NCI-H2081 (cell line): ENCODE results near the gene ESAM.
"Not testable (repeated sequence)": the region's sequence is repeated elsewhere in the genome, so short reads cannot be mapped to it uniquely, and the experiment has no call there.

Experiments
- DNase-seq, 2 experiments: peaks; one replicate each; lab custom pipeline; 2025; lab: John Stamatoyannopoulos, UW

The ESAM gene

DNA sequence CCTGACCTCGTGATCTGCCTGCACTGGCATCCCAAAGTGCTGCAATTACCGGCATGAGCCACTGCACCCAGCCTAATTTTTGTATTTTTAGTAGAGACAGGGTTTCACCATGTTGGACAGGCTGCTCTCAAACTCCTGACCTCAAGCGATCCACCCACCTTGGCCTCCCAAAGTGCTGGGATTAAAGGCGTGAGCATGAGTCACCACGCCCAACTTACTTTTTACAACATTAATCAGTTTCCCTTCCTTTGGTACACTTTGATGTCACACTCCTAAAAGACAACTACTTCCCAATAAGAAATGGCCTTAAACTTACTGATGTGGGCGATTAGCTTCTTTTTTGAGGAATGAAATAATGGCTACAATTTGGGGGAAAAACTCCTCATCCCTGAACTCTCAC is 8.9 kb upstream of the ESAM start:
- DNase-seq, result not testable (repeated sequence)

DNA sequence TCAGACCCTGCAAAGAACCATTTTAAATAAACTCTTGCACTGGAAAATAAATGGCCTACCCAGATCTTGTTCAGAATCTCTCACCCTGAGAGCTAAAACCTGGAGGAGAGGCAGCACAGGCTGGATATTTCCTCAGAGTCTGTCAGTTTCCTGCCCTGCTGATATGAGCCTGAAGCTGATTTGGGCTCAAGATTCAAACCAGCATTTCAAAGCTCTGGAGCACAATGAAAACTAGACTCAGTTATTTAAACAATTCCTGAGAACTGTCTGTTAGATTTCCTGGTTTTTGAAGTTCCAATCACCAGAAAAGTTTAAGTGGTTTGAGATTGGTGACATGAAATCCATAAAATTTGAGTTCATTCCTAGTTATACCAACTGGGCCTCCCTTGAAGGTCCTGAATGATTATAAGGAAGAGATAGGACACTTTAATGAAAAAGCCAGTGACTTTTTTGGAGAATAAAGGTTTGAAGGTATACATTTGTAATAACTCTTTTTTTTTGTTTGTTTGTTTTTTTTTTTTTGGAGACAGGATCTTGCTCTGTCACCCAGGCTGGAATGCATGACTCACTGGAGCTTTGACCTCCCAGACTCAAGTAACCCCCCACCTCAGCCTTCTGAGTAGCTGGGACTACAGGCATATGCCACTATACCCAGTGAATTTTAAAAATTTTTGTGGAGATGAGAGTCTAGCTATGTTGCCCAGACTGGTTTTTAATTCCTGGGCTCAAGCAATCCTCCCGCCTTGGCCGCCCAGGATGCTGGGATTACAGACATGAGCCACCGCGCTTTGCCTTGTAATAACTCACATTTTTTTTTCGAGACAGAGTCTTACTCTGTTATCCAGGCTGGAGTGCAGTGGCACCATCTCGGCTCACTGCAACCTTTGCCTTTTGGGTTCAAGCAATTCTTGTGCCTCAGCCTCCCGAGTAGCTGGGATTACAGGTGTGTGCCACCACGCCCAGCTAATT is 8.0 kb upstream of the ESAM start:
- DNase-seq, result no peak

DNA sequence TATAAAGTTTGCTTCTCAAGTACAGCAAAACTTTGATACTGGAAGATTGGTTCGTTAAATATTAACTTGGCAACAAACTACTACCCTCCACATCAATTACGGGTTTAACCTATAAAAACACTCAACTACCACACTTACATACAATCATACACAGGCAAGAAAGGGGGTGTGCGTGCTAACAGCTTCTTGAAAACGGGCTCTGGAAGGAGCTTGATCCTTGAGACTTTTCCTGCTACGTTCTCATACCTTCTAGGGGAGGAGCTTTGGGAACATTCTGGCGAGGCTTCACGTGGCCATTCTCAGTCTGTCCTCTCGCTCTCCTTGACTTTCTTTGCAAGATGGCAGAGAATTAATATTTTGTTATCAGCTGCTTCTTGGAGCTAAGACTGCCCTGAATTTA is 6.8 kb upstream of the ESAM start:
- DNase-seq, result no peak

DNA sequence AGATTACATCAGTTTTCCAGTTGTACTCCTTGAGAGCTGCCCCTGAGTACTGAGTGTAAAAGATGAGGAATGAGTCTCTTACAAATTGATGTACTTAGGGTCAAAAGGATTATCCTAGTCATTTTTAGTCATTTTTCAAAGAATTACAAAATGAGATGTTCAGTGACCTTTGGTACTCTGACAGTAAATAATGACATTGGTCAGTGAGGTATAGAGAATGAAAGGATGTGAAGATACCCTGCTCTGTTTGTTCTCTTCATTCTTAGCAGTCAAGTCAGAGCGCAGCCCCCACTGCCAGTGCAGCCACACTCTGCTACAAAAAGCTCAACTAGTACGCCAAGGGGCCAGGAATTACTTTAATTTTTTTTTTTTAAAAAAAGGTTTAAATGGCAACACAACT is 4.1 kb upstream of the ESAM start:
- no peak for DNase-seq

DNA sequence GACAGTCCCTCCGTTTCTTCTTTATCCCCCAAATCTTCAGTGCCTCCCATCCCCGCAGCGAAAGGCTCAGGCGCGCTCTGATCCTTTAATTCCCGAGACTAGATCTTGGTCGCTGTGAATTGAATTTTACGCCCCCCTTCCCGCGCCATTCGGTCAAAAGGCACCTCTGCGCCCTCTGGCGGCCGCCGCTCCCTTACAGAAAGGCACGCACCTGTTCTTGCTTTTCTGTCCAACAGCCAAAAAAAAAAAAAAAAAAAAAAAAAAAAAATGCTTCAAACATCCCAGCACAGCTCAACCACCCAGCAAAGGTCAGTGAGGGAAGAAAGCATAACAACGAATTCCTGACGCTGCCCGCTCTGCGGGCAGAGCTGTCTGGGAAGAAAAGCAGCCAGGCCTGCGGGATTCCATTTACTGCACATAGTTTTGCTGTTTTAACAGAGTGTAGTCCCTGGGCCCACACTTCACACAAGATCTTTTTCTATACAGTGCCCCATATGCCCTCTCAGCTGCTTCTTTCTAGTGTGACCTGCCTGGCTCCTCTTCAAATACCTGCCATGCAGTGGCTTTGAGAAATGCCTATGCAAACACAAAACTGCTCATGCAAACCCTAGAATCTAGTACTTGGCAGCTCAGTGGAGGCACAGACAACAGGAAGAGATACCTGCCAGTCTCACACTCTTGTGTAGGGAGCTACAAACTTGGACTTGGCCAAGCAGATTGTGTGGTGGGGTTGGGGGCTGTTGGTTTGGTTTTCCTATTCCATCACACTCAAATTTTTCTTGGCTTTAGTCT is 1.3 kb upstream of the ESAM start:
- DNase-seq, result peak; percentile 60 to 74

DNA sequence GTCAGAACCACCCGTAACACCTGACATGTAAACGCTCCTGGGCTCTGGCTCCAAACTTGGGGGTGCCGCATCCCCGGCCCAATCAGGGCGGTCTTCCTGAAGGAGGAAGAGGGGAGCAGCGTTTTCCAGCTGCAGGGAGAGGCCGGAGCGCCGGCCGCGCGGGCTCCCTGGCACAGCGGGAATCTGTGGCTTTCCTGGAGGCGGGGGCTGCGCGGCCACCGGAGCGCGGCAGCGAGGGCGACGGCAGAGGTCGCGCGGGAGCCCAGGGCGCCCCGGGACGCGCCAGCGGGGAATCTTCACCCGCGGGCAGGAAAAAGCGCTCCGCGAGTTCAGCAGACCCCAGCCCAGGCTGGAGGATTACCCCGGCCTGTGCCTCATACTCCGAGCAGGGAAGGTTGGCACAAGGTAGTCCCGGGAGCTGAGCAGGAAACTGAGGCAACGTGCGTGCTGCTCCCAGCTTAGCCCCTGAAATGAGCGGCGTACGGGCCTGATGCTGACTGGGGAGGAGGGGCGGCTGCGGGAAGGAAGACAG is 600 bp upstream of the ESAM start:
- DNase-seq, result no peak

DNA sequence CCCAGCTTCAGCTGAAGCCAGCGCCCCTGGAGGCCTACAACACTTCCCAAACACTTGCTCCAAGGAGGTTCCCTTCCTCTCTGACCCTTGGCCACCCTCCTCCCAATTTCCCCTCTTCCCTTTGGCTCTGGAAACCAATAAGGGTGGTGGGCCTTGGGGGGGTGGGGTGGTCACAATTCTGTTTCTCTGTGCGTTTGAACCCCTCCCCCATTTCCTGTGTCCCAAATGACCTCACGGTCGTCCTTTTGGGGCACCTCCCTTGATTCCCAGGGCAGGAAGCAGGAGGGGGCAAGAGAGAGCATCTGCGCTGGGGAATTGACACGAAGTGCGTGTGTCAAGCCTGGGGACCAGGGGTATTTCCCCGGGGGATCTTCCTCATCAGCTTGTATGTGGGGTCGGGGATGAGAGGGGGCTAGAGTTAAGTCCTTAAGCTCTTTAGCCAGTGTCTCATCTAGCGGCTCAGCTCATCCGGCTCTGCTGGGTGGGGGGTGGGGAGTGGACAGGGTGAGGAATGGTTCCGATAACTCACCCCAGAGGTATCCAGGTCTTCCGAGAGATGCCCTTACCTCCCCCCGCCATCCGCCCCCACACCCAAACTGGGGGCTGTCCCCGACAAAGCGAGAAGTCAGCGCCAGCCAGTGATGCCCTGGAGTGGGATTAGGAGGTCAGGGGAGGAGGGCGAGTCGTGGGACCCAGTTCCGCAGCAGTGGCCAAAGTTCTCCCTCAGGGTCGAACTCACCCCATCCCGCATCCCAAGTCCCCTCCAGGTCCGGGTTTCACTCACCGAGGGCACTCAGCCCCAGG is 587 bp downstream of the ESAM start:
- DNase-seq, result no peak

DNA sequence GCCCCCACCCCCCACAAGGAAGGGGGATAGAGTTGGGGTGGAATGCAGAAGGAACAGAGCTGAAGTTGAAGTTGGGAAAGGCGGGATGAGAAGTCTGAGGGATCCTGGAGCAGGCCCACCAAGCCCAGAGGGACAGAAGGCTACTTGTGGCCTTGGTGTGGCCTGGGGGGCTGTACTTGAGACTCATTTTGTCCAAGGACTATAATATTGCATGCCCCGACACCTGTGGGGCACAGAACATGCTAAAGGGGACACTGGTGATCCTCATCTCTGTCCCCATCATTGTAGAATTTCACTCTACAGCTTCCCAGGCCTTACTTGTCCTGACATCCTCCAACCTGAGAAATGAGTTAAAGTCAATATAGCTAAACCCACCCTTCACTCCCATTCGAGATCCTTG is 1.3 kb downstream of the ESAM start:
- no peak for DNase-seq

DNA sequence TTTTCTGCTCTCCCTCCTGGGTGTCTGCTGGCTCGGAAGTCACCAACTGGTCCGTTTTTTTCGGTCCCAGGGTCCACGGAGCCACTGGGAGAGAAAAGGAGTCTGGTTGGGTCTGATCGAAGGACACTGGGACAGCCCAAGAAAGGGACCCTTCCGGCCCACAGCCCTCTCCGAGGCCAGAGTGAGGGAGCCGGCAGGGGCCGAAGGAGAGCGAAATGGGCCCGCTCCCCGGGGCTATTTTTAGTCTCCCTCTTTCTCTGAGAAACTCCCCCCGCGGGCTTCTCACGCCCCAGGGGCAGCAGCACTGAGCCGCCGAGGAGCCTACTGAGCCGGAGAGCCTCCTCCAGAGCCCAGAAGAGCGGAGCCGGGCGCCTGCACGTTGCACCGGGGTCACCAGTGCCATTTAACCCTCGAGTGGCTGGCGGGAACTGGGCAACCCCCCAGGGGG is 1.9 kb downstream of the ESAM start:
- DNase-seq, result no peak

DNA sequence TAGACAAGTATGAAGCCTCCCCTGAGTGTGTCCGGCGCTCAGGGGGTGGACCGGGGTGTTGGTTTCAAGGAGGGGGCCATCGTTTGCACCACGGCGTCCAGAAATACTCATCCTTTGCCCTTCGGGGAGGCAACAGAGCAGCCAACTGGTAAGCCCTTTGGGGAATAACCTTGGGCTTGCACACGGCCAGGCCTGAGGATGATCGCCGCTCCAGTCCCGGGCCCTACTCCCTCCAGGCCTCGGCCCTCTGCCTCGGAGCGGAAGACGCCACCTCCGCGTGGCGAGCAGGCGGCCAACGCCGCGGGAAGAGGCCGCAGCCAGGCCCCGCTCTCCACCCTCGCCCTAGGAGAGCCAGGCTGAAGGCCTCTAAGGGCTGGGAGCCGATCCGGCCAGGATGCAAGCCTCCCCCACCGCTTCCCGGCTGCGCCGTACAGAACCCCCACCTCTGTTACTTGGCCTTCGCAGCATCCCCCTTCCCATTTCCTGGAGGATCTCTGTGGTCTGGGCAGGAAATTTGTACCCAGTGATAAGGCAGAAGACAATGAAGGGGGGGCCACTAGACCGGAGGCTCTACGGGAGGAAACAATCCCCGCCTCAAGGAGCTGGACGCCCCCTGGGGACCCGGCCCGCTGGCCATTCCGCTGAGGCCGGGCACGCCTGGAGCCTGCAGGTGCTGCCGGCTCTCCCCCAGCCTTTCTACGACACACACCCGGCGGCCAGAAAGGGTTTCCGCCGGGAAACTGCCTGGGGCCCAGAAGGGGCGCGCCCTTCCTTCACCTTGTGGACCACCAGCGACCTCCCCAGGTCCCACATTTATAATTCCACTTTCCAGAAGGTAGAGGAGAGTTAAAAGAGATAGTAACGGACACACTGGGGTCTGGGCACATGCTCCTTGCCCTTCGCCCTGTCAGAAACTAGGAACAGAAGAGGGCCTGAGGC is 2.6 kb downstream of the ESAM start:
- DNase-seq, result no peak

DNA sequence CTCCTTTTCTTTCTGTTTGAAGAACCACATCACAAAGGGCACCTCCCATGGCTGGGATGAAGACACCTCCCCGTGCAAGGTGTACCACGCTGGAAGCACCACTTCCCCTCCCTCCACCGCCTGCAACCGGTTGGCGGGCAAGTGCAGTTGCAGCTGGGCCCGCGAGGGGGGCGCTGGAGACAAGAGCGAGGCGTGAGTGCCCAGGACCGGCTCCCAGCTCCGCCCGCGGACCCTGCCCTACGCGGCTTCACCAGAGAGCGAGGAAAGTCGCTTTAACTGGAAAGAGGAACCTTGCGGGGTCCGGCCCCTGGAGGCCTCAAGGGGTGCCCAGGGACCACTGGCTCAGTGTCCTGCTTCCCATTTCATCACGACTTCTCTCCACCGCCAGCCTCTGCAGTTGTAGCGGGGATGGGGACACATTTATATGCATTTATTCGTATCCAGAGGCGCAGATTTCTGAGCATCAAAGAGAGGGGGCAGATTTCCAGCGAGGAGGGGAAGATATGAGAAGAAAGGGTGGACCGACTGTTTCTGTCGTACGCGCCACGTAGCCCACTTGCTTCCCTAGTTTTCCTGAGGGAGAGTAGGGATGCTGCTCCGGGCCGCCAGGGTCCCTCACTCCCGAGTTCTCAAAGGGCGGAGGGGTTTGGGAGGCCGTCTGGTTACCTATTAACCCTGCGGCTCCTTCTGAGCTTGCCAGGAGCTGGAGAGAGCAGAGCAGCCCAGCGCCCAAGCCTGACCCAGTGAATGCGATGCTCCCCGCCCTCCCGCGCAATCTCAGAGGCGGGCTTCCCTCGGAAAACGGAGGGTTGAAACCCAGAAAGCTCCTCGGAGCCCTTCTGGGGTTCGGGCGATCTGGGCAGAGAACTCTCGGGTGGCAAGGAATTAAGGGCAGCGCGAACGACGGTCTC is 3.5 kb downstream of the ESAM start:
- peak; percentile 70 for DNase-seq

DNA sequence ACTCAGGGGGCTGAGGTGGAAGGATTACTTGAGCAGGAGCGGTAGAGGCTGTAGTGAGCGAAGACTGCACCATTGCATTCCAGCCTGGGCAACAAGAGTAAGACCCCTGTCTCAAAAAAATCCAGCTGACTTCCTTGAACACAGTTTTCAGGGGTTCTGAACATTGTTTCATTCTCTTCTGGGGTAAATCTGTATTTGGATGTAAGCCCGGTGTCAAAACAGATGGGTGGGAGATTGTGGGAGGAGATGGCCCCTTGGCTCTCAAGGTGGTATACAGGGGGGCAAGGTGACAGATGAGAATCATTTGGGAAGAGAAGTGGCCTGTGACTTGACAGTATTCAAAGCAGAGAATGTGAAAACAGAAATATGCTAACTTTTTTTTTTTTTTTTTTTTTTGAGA is 4.8 kb downstream of the ESAM start:
- DNase-seq, result no peak

DNA sequence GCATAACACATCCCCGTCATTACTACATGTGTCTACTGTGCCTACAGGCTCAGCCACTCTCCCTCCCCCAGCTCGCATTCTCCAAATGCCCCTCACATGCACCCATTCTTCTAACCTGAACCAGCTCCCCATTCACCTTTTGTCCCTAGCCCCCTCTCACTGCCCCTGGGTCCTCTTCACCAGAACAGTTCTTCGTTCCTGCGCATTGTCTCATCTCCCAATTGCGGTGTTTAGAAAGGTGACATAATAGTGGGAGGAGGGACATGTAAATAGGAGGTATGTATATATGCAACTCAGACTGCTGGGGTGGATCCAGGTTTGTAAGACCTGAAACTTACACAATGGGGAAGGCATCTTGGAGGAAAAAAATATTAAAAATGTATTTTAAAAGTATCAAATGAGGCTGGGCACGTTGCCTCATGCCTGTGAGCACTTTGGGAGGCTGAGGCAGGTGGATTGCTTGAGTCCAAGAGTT is 5.3 kb downstream of the ESAM start:
- DNase-seq, result no peak

DNA sequence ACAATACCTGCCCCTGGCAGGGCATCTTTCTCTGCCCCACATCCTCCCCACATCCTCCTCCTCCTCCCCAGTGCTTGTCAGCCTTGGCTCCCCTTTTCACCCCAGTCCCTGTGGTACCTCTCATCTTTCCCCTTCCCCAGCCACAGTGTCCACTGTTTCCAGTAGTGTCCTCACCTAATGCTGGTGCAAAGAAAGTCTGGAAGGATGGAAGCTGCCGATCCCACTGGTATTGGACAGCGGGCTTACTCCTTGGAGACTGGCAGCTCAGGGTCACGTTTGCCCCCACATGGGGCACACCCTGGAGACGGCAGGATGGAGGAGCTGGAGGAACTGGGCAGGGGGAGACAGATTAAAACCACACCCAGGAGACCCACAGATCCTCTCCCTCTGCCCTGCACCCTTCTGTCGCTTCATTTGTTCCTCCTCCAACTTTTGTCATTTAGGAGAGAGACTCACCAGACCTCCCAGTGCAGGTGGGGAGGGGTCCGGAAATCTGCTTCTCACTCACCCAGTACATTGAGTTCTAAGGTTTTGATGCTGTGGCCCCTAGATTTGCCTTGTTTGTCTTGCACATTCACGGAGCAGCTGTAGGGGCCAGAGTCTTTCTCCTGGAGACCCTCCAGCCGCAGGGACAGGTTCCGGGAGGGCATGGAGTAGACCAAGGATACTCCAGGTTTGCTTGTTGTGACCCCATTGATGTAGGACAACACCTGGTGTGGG is 5.9 kb downstream of the ESAM start:
- DNase-seq, result no peak

DNA sequence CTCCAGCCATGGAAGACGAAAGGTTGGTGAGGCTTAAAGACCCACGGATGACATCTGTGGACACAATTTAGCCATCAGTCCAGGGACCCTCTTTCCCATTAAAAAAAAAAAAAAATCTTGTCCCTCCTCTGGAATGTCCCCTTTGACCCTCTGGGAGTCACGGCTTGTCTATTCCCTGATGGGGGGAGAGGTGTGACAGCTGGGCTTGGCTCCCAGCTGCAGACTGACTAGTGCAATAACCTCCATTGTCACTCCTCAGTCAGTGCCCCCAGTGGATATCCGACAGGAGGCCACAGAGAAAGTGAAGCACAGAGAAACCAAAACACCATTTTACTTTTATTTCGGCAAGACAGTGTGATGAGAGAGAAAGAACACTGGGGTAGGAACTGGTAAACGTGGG is 7.4 kb downstream of the ESAM start:
- DNase-seq, result no peak

DNA sequence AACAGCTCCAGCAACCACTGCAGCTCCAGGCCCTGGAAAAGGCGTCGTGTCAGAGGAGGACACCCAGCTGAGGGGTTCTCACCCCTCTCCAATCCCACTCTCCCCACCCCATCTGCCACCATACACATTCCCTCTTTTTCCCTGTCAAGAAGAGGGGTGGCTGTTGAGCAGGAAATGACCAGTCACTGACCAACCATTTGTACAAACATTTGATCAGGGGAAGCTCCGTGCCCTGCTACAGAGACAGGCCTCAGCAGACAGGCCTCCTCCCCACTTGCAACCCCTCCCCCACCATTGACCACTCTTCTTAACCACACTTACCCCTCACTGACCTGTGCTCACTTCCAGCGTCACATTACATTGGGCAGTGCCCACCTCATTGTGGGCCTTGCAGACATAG is 7.8 kb downstream of the ESAM start:
- DNase-seq, result no peak

DNA sequence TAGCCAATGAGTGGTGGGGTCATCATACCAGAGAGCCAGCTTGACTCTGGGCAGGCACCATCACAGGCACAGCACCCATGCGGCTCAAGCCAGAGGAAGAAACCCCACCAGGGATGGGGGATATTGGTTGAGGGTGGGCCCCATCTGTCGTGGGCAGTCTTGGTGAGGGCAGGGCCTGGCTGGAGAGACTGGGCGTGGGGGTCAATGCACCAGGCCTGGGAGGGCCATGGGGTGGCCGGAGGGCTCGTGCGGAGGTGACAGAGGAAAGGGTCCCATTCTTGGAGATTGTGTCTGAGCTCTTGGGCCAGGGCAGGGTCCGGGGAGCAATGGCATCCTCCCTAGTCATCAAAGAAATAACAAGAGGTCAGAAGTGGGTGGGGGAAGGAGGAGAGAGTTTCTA is 8.5 kb downstream of the ESAM start:
- DNase-seq, result no peak

DNA sequence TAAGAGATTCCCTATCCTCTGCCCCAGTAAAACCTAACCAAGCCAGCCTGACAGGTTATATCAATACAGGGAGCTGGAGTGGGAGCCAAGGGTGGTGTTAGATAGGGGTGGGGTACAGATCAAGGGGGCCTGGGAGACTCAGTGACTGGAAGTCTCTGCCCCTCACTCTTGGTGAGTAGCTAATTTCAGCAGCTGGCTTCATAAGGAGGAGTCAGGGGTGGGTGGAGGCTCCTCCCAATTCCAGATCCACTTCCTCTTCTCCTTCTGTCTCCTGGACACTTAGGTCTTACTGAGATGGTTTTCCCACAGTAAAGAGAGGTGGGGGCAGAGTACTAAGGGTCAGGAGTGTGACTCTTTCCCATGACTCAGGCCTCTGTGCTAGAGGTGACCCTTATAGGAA is 8.9 kb downstream of the ESAM start:
- no peak for DNase-seq
